ENCODE measurements around the gene TMEM255B. TPM values are rescaled to one million over a fixed set of nuclear protein-coding genes. Genes with fewer than 3 reads are reported as not detected.

TMEM255B gene
- total RNA-seq, 2 experiments from 2014 or later: 0.63 to 0.91 TPM

DNA sequence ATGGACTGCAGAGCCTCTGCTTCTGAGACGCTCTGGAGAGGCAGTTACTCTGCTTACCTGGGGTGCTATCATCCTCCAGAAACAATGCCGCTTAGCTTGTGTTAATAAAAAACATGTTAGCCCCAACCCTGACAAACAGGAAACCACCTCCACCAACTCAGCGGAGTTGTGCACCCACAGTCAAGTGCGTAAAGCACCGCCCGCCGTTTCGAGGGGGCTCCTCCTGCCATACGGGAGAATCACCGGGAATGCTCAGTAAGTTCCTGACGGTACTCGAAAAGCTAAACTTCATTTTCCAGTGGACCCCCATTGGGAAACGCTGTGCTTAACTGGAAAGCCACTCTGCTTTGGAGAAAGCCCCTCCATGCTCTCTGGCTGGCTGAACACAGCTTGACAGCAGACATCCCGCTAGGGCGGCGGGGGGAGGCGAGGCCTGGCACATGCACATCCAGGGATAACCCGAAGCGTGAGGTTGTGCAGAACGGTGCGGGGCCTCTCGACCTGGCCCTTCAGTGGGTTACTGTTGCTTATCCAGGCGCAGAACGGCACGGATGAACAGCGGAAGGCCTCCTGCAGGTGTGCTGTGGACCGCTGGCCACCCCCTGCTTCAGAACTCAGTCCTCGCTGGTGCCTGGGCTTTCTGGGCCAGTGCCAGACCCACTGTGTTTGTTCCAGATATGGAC is 87.8 kb downstream of the TMEM255B start:
- CTCF ChIA-PET: no interaction called here
- Mint-ChIP-seq H3K9me3 (peaks cover 6% of the 10 kb centered on the region), H3K4me3 (peak overlapping the region; percentile 33), H3K27me3 (peaks cover 4% of the 10 kb centered on the region), H3K4me1 (peaks cover 34% of the 10 kb centered on the region), H3K27ac (peak overlapping the region; percentile 58), H3K36me3 (ENCODE audit: low read depth) (peaks cover 3% of the 10 kb centered on the region)
- DNase-seq: peak; percentile 48
- POLR2A ChIA-PET: interaction anchor here (0.9 to 1.3 kb wide), 3 partner anchors 9 to 671 kb away, joined by 3 read pairs; no protein-coding TSS in a partner anchor

DNA sequence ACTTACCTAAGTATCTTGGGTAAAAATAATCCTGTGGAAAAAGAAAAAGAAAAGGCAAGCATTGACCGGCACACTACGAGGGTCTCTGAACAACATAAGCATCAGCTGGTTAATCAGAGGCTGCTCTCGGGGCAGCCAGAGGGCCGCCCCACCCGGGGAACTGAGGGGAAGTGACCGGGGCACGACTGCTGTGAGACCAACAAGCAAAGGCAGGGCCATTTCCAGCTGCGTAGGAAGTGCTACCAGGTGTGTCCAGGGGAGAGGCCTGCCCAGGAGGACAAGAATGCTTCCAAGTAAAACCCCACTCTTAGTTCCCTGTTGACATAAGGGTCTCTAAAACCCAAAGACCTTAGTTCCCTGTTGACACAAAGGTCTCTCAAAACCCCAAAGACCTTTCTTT is 89.0 kb downstream of the TMEM255B start:
- Mint-ChIP-seq H3K9me3 (no peaks in the 10 kb centered on the region), H3K4me3 (no peak overlapping the region), H3K27ac (no peak overlapping the region), H3K27me3 (peaks cover 4% of the 10 kb centered on the region), H3K36me3 (ENCODE audit: low read depth) (peaks cover 3% of the 10 kb centered on the region), H3K4me1 (peaks cover 30% of the 10 kb centered on the region)
- DNase-seq: no peak
- ChIA-PET POLR2A (no interaction called here), CTCF (no interaction called here)

DNA sequence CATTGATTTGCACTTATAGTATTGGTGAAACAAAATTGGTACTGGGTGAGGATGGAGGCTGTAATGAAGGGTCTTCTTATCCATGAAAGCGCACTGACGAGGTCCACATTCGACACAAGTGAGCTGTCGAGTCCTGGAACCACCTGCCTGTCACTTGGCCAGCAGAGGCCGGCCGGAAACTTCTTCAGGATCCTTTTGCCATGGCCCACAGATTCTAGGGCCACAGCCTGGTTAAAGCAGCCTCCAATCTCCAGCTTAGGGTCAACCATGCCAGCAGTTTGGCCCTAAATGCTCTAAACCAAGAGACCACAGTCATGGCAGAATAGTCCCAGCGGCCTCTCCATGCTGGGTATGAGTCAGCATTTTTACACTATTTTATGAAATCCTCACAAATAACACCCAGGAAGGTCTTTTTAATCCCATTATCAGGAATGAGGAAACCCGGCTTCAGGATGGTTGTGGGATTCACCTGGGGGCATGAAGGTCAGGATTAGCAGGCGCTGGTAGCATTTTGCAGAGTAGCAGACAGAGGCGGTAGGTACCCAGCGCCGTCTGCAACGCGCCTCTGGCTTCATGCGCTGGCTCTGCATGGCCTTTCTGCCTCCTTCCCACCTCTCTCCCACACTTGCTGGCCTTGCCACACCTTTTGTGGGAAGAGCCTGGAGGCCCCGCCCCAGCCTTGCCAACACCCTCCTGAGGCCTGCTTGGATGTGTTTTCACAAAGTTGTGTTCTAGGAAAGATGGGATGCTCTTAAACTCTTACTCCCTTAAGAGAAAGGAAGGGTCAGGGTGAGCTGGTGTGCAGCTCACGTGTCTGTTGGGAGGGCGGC is 89.6 kb downstream of the TMEM255B start:
- Mint-ChIP-seq H3K27me3 (peaks cover 5% of the 10 kb centered on the region), H3K4me1 (peaks cover 35% of the 10 kb centered on the region), H3K9me3 (no peaks in the 10 kb centered on the region), H3K4me3 (no peak overlapping the region), H3K27ac (no peak overlapping the region), H3K36me3 (ENCODE audit: low read depth) (peaks cover 3% of the 10 kb centered on the region)
- DNase-seq: no peak
- ChIA-PET POLR2A (no interaction called here), CTCF (no interaction called here)

DNA sequence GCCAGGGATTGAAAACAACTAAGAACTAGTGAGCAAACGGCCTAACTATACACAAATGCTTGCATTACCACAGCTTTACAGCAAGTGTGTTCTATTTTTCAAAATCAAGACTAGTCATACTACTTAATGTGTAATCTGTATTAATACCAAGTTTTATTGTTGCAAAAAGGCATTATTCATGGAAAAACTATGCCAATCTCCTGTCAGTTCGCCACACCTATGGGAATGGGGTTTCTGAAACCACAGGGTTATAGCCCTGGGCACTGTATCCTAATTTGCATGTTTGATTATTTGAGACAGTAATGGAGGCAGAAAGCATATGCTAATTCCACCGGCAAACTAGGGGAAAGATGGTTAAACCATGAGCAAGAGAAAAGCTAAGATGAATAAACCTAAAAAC is 90.5 kb downstream of the TMEM255B start:
- no peak overlapping the region for H3K4me3 Mint-ChIP-seq
- H3K9me3 Mint-ChIP-seq: no peaks in the 10 kb centered on the region
- no peak for DNase-seq
- H3K36me3 Mint-ChIP-seq (ENCODE audit: low read depth): no peaks in the 10 kb centered on the region
- ChIA-PET CTCF (no interaction called here), POLR2A (no interaction called here)
- no peak overlapping the region for H3K27ac Mint-ChIP-seq
- peaks cover 8% of the 10 kb centered on the region for H3K27me3 Mint-ChIP-seq
- H3K4me1 Mint-ChIP-seq: peaks cover 41% of the 10 kb centered on the region

DNA sequence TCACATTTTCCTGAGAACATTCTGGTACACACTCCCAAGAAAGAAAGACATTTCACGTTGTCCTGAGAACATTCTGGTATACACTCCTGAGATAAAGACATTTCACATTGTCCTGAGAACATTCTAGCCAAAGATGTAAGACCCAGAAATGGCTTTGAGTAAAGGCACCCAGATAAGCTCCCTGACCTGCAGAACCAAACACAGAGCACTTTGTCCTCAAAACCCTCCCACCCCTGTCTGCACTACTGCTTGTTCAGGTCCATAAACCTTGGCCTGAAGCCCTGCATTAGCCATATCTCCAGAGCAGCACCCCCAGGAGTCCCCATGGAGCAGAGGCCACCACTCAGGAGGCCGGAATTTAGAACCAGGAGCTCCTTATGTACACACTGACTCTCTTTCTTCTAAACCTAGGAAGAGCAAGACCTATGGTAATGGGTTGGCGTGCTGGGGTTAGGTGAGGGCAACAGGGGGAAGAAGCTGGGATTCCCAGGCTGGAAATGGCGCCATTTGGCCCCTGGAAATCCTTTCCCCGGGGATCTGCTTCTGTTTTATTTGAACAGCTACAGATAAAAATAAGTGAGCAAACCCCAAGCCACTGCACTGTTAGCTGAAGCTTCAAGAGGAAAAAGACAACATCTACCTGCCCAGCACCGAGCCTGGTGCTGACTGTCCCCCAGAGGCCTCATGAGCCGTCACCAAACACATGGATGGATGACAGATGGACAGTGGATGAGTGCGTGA is 91.1 kb downstream of the TMEM255B start:
- POLR2A ChIA-PET: no interaction called here
- Mint-ChIP-seq H3K4me1 (peaks cover 41% of the 10 kb centered on the region), H3K27me3 (peaks cover 11% of the 10 kb centered on the region), H3K9me3 (no peaks in the 10 kb centered on the region), H3K27ac (no peak overlapping the region), H3K4me3 (no peak overlapping the region), H3K36me3 (ENCODE audit: low read depth) (no peaks in the 10 kb centered on the region)
- no peak for DNase-seq
- CTCF ChIA-PET: no interaction called here

DNA sequence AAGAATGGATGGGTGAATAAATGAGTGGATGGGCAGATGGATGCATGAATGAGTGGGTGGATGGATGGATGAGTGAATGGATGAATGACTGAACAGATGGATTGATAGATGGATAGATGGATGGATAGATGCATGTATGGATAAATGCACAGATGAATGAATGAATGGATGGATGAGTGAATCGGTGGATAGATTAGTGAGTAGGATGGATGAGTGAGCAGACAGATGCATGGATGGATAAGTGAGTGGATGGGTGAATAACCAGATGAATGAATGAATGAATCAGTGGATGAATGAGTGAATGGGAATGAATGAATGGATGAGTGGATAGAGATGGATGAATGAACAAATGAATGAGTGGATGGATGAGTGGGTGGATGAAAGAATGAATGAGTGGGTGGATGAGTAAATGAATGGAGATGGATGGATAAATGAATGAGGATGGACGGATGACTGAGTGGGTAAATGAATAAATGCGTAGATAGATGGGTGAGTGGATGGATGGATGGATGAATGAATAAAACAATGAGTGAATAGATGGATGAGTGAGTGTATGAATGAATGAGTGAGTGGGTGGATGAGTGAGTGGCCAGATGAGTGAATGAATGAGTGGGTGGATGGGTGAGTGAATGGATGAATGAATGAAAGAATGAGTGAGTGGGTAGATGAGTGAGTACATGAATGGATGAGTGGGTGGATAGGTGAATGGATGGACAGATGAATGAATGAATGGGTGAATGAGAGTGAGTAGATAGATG is 91.9 kb downstream of the TMEM255B start:
- H3K4me1 Mint-ChIP-seq: peaks cover 35% of the 10 kb centered on the region
- H3K27me3 Mint-ChIP-seq: peaks cover 11% of the 10 kb centered on the region
- H3K9me3 Mint-ChIP-seq: no peaks in the 10 kb centered on the region
- ChIA-PET POLR2A (no interaction called here), CTCF (no interaction called here)
- H3K4me3 Mint-ChIP-seq: no peak overlapping the region
- no peak for DNase-seq
- no peaks in the 10 kb centered on the region for H3K36me3 Mint-ChIP-seq (ENCODE audit: low read depth)
- H3K27ac Mint-ChIP-seq: no peak overlapping the region

DNA sequence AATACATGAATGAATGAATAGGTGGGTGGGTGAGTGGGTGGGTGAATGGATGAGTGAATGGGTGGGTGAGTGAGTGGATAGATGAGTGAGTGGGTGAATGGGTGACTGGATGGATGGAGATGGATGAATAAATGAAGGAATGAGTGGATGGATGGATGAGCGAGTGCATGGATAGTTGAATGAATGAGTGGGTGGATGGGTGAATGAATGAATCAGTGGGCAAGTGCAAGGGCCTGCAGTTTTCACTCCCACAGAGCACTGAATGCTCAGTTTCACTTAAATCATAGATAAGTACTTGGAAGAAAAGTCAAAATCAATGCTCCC is 92.4 kb downstream of the TMEM255B start:
- H3K27me3 Mint-ChIP-seq: peaks cover 11% of the 10 kb centered on the region
- peaks cover 30% of the 10 kb centered on the region for H3K4me1 Mint-ChIP-seq
- H3K27ac Mint-ChIP-seq: no peak overlapping the region
- POLR2A ChIA-PET: no interaction called here
- CTCF ChIA-PET: no interaction called here
- no peaks in the 10 kb centered on the region for H3K36me3 Mint-ChIP-seq (ENCODE audit: low read depth)
- no peak for DNase-seq
- H3K4me3 Mint-ChIP-seq: no peak overlapping the region
- no peaks in the 10 kb centered on the region for H3K9me3 Mint-ChIP-seq

DNA sequence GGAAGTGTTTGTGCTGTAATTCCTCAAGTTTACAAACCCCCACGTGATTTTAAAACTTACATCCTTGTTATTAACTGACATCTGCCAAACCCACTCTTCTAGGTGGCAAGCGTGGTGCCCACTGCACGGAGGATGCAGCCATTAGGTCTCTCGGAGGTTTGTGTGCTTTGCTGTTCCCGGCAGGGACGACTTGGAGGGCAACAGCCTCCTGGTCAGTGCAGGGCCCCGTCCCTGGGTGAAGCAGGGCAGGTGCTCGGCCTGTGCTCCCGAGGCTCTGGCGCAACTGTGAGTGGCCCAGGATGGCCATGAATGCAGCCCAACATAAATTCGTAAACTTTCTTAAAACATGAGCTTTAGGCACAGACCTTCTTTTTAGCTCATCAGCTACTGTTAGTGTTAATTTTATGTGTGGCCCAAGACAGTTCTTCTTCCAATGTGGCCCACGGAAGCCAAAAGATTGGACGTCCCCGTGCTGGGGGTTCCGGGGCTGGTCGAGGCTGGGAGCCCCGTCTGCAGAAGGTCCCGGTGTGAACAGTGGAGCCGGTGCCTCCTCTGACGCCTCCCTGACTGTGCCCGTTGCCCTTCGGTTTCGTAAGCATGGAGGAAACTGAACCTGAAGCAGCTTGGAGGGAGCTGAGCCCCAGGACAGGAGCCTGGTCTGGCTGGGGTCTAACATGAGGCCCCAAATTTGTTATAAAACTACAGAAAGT is 93.0 kb downstream of the TMEM255B start:
- no peaks in the 10 kb centered on the region for H3K36me3 Mint-ChIP-seq (ENCODE audit: low read depth)
- peaks cover 24% of the 10 kb centered on the region for H3K4me1 Mint-ChIP-seq
- no peak overlapping the region for H3K27ac Mint-ChIP-seq
- no peaks in the 10 kb centered on the region for H3K9me3 Mint-ChIP-seq
- no peak for DNase-seq
- CTCF ChIA-PET: no interaction called here
- POLR2A ChIA-PET: no interaction called here
- no peak overlapping the region for H3K4me3 Mint-ChIP-seq
- H3K27me3 Mint-ChIP-seq: peaks cover 9% of the 10 kb centered on the region

DNA sequence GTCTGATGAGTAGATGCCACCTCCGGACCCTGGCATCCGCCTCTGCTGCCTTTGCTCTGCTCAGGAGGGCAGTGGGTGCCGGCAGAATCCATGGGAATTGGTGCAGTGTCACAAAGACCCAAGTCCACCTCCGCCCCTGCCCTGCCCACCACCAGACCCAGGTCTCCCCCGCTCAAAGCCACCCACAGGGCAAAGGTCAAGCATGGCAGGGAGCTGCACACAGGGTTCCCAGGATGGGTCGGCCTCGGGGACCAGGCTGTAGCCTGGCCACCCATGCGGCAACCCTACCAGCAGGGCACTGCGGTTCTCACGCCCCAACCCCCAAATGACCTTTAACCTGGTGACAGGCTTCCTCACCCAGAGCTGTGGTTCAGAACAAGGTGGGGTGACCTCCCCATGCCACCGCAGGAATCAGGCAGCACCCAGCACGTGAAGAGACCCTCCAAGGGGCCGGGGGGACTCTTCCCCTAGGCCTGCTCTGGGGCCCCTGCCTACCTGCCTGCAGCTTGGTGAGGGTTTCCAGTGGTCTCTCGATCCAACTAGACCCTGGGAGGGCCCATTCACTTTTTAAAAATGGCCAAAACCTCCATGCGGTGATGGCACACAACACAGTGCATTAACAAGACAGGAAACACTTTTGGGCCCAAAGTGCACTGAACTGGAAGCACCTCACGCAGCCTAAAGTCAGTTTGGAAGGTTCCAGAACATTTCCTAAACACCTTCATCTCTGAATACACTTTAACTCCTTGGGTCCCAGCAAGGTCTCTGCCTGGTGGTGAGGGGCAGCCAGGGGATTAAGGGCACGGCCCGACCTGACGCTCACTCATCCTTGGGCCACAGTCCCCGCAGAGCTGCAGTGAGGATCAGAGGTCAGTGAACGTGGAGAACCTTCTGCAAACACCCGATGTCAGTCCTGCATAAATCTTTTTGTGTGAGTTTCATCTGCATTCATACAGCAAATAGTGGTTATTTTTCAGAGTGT is 93.8 kb downstream of the TMEM255B start:
- H3K9me3 Mint-ChIP-seq: no peaks in the 10 kb centered on the region
- H3K4me1 Mint-ChIP-seq: peaks cover 20% of the 10 kb centered on the region
- ChIA-PET POLR2A (no interaction called here), CTCF (no interaction called here)
- no peak overlapping the region for H3K4me3 Mint-ChIP-seq
- peaks cover 9% of the 10 kb centered on the region for H3K27me3 Mint-ChIP-seq
- H3K36me3 Mint-ChIP-seq (ENCODE audit: low read depth): no peaks in the 10 kb centered on the region
- DNase-seq: no peak
- no peak overlapping the region for H3K27ac Mint-ChIP-seq

DNA sequence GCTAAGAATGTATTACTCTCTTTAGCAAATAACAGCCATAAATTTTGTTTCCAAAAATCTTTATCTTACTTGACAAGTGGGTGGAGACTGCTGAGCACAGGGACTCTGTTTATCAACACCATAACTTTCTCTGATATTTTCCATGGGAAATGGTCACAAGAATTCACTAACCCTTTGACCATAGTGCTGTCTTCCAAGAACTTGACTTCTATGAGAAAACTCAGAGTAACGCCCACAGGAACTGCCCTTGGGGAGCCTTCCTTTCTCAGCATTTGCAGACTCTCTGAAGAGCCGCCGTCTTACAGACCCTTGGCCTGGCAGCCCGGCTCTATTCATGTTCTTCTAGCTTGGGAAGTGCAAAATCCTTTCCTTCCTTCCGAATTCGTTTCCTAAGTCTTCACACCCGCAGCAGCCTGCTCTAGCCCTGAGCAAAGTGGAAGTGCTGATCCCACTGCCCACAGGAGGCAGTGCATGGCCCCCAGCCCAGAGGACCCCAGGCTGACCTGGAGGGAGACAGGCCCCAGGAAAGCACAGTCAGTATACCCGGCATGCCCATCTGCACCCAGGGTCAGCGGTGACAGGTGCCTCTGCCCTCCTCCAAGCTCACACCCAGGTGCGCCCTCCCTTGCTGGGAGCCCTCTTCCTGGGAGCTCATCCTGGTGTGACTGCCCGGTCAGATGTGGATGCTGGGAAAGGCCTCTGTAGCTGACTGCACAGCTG is 94.7 kb downstream of the TMEM255B start:
- Mint-ChIP-seq H3K4me3 (no peak overlapping the region), H3K4me1 (peaks cover 20% of the 10 kb centered on the region), H3K9me3 (peaks cover 7% of the 10 kb centered on the region), H3K27me3 (peaks cover 9% of the 10 kb centered on the region), H3K36me3 (ENCODE audit: low read depth) (no peaks in the 10 kb centered on the region), H3K27ac (no peak overlapping the region)
- DNase-seq: no peak
- ChIA-PET CTCF (no interaction called here), POLR2A (no interaction called here)

DNA sequence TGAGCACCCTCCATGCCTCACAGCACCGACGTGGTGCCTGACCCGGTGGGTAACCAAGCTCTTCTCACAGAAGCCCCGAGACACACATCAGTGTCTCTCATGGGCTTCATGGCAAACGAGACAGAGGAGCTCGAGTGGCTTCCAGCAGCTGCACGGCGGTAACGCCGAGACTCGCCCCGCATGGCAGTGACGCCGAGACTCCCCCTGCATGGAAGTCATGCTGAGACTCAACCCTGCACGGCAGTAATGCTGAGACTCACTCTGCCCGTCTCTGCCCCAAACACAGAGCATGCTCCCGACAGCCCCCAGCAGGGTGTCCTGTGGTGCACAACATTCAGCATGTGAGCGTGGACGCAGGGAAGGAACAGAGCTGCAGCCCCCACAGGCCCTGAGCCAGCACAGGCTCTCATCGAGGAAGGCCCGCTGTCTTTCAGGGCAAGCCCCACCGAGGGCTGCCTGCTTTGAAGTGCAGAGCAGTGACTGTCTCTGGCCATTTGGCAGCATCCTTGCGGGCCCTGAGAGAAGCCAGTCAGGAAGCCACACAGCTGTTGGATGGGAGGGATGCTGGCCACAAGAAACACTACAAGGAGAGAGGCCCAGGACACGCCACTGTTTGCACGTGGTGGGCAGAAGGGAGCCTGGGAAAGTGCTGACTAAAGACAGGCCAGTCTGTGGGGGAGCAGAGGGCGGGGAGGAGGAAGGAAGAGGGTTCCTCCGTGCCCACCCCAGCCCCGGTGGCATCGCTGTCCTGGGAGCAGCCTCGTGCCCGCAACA is 95.4 kb downstream of the TMEM255B start:
- CTCF ChIA-PET: no interaction called here

More for the DNA sequence above, 95.4 kb downstream of the TMEM255B start:
- H3K36me3 Mint-ChIP-seq (ENCODE audit: low read depth): no peaks in the 10 kb centered on the region
- H3K4me3 Mint-ChIP-seq: no peak overlapping the region
- peaks cover 9% of the 10 kb centered on the region for H3K27me3 Mint-ChIP-seq
- POLR2A ChIA-PET: no interaction called here
- no peak for DNase-seq
- H3K4me1 Mint-ChIP-seq: peaks cover 20% of the 10 kb centered on the region
- no peak overlapping the region for H3K27ac Mint-ChIP-seq
- H3K9me3 Mint-ChIP-seq: peaks cover 15% of the 10 kb centered on the region
